MCF 10A (cell line): ENCODE data around the gene GOLGA5. TPM values are rescaled to one million over a fixed set of nuclear protein-coding genes. Genes with fewer than 3 reads are reported as not detected.
A peak's percentile ranks its signal among the peaks of the same experiment; 100 is the strongest.

Experiments
- BruUV-seq: library from RNA; stranded (reverse); fragments of 400-500 nt; replicated peaks from 2 replicates; lab custom pipeline; 2021; lab: Mats Ljungman, UMichigan
- CTCF ChIA-PET: fragments of 300-600 bp; sonication (Branson Sonifier 250); formaldehyde crosslinking; extraction: SDS; loops from one replicate; lab custom pipeline; 2021; ENCODE audit warnings: antibody characterized with exemption, inconsistent platforms; lab: Yijun Ruan, JAX
- POLR2A ChIA-PET: fragments of 300-600, 350-650 bp; sonication (Branson Sonifier 250); formaldehyde crosslinking; extraction: SDS; loops from one replicate; lab custom pipeline; 2020; ENCODE audit warnings: antibody characterized with exemption, inconsistent platforms; lab: Yijun Ruan, JAX
- DNase-seq: peaks from one replicate; pipeline ENCODE4 v3.0.0-alpha.2; 2018; ENCODE audit not compliant: unreplicated experiment
- H3K27ac Mint-ChIP-seq: one replicate; pipeline ENCODE4 v1.8.0; 2022; ENCODE audit warnings: mild to moderate bottlenecking, low read depth, mixed read lengths; ENCODE audit not compliant: unreplicated experiment
- H3K27me3 Mint-ChIP-seq: one replicate; pipeline ENCODE4 v1.8.0; 2022; ENCODE audit warnings: mixed read lengths; ENCODE audit not compliant: insufficient read depth, unreplicated experiment
- H3K36me3 Mint-ChIP-seq: one replicate; pipeline ENCODE4 v1.8.0; 2022; ENCODE audit warnings: mild to moderate bottlenecking, moderate library complexity, mixed read lengths; ENCODE audit not compliant: insufficient read depth, unreplicated experiment
- H3K4me1 Mint-ChIP-seq: one replicate; pipeline ENCODE4 v1.8.0; 2022; ENCODE audit warnings: mixed read lengths; ENCODE audit not compliant: insufficient read depth, unreplicated experiment
- H3K4me3 Mint-ChIP-seq: one replicate; pipeline ENCODE4 v1.8.0; 2022; ENCODE audit warnings: mild to moderate bottlenecking, moderate library complexity, mixed read lengths; ENCODE audit not compliant: unreplicated experiment
- H3K9me3 Mint-ChIP-seq: one replicate; pipeline ENCODE4 v1.8.0; 2022; ENCODE audit warnings: mixed read lengths; ENCODE audit not compliant: unreplicated experiment
- intact Hi-C: fragments of 100-400 bp; cut with micrococcal nuclease; formaldehyde crosslinking; loops from 2 replicates; pipeline ENCODE4 v1.14.1; 2022
- total RNA-seq: library from RNA; stranded (reverse); gene quantifications from 2 replicates; pipeline ENCODE4 v1.2.3, GENCODE V29; 2022
- TF ChIP-seq, protein P1 (sequence below): fragments of 200-600 bp; IDR thresholded peaks from one replicate; pipeline ENCODE4 v1.8.0; 2022; ENCODE audit warnings: antibody characterized with exemption, mild to moderate bottlenecking; ENCODE audit not compliant: unreplicated experiment

GOLGA5 gene
- total RNA-seq, 1 experiment from 2014 or later = 64.8 TPM

- no peak overlapping the region for H3K27ac Mint-ChIP-seq
- intact Hi-C loops = loop anchor here (2.0 to 5.0 kb wide), 7 partner anchors 47 to 337 kb away; no protein-coding TSS in a partner anchor
- H3K36me3 Mint-ChIP-seq = no peaks in the 10 kb centered on the region
- CTCF ChIA-PET = interaction anchor here (0.5 to 2.1 kb wide), 34 partner anchors 9 to 777 kb away, joined by 3 to 10 read pairs (median 4); no protein-coding TSS in a partner anchor
- H3K9me3 Mint-ChIP-seq = no peaks in the 10 kb centered on the region
- BruUV-seq = no TSS peak
- POLR2A ChIA-PET = interaction anchor here (0.8 to 1.4 kb wide), 4 partner anchors 47 to 165 kb away, joined by 3 to 7 read pairs (median 4); no protein-coding TSS in a partner anchor
- peaks cover 66% of the 10 kb centered on the region for H3K27me3 Mint-ChIP-seq
- peaks cover 6% of the 10 kb centered on the region for H3K4me1 Mint-ChIP-seq
- DNase-seq = peak; percentile 28
- H3K4me3 Mint-ChIP-seq = no peak overlapping the region
- TF ChIP-seq, protein P1, sequence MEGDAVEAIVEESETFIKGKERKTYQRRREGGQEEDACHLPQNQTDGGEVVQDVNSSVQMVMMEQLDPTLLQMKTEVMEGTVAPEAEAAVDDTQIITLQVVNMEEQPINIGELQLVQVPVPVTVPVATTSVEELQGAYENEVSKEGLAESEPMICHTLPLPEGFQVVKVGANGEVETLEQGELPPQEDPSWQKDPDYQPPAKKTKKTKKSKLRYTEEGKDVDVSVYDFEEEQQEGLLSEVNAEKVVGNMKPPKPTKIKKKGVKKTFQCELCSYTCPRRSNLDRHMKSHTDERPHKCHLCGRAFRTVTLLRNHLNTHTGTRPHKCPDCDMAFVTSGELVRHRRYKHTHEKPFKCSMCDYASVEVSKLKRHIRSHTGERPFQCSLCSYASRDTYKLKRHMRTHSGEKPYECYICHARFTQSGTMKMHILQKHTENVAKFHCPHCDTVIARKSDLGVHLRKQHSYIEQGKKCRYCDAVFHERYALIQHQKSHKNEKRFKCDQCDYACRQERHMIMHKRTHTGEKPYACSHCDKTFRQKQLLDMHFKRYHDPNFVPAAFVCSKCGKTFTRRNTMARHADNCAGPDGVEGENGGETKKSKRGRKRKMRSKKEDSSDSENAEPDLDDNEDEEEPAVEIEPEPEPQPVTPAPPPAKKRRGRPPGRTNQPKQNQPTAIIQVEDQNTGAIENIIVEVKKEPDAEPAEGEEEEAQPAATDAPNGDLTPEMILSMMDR = no peak
These were observed 86.2 kb downstream of the GOLGA5 start for GRCh38 chr14:92880351-92880750.

DNA sequence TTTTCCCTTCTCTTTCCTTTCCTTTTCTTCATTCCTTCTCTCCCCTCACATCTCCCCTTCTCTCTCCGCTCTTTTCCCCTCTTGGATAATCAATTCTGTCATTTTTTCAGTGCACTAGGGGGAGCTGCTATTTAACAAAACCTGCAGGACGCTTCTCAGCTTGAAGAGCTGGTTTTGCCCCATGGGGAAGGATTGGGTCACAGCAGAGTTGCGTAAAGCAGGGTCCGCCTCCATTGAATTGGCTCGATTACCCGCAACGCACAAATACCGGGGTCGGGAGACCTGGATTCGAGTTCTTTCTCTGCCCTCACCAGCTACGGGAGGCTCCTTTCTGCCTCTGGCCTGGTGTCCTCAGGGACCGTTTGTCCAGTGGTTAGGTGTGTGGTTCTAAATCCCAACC, 86.7 kb downstream of the GOLGA5 start:
- no peaks in the 10 kb centered on the region for H3K36me3 Mint-ChIP-seq
- no peak overlapping the region for H3K27ac Mint-ChIP-seq
- H3K27me3 Mint-ChIP-seq = peaks cover 66% of the 10 kb centered on the region
- no peaks in the 10 kb centered on the region for H3K9me3 Mint-ChIP-seq
- H3K4me3 Mint-ChIP-seq = no peak overlapping the region
- TF ChIP-seq, protein P1 = peak; percentile 59
- peaks cover 6% of the 10 kb centered on the region for H3K4me1 Mint-ChIP-seq
- ChIA-PET CTCF (interaction anchor here (0.5 to 2.1 kb wide), 38 partner anchors 9 to 778 kb away, joined by 3 to 10 read pairs (median 4); no protein-coding TSS in a partner anchor), POLR2A (interaction anchor here (0.7 to 1.4 kb wide), 6 partner anchors 47 to 581 kb away, joined by 3 to 7 read pairs (median 4); no protein-coding TSS in a partner anchor)
- intact Hi-C loops = loop anchor here (2.0 to 5.0 kb wide), 7 partner anchors 46 to 336 kb away; no protein-coding TSS in a partner anchor
- BruUV-seq = no TSS peak
- DNase-seq = peak; percentile 80

DNA sequence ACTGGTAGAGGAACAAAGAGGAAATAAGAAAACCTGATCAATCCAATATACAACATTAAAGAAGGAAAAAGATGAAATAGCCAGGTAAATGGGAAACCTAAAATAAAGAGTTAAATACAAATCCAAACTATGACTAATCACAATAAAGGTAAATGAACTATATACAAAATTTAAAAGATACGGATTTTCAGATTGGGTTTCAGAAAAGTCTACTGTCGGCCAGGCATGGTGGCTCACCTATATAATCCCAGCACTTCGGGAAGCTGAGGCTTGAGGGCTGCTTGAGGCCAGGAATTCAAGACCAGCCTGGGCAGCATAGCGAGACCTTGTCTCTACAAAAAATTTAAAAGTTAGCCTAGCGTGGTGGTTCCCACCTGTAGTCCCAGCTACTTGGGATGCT, 89.0 kb downstream of the GOLGA5 start:
- BruUV-seq = no TSS peak
- Mint-ChIP-seq H3K27me3 (peaks cover 65% of the 10 kb centered on the region), H3K4me3 (no peak overlapping the region), H3K9me3 (no peaks in the 10 kb centered on the region), H3K27ac (no peak overlapping the region), H3K36me3 (no peaks in the 10 kb centered on the region), H3K4me1 (peaks cover 6% of the 10 kb centered on the region)
- ChIA-PET POLR2A (no interaction called here), CTCF (interaction anchor here (0.6 kb wide), 4 partner anchors 10 to 259 kb away, joined by 3 to 4 read pairs (median 4); no protein-coding TSS in a partner anchor)
- DNase-seq = no peak
- TF ChIP-seq, protein P1 = no peak
- intact Hi-C loops = loop anchor here (5.0 kb wide), 4 partner anchors 44 to 334 kb away; no protein-coding TSS in a partner anchor

DNA sequence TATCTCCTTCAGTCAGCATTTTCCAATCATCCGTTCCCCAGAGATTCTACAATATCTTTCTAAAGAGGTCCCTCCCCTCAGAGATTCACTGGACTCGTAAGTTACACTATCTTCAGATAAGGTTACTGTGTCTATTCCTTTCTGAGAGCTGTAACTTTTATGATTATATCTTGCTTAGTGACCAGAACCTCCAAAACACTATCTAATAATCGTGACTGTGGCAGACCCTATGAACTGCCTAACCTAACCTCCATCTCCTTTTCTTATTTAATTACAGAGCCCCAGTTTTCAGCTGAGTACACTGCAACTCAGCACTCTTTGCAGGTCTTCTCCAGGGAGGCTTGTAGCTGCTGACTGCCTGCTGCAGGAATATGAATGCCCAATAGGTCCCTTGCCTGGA, 90.3 kb downstream of the GOLGA5 start:
- TF ChIP-seq, protein P1 = no peak
- Mint-ChIP-seq H3K36me3 (no peaks in the 10 kb centered on the region), H3K4me1 (peaks cover 6% of the 10 kb centered on the region), H3K9me3 (no peaks in the 10 kb centered on the region), H3K4me3 (no peak overlapping the region), H3K27ac (no peak overlapping the region), H3K27me3 (peaks cover 71% of the 10 kb centered on the region)
- DNase-seq = no peak
- intact Hi-C loops = loop anchor here (5.0 kb wide), 4 partner anchors 43 to 333 kb away; no protein-coding TSS in a partner anchor
- POLR2A ChIA-PET = interaction anchor here (0.6 kb wide), 1 partner anchor 595 kb away, joined by 3 read pairs; no protein-coding TSS in a partner anchor
- CTCF ChIA-PET = interaction anchor here (1.0 kb wide), 2 partner anchors 68 to 228 kb away, joined by 3 read pairs; no protein-coding TSS in a partner anchor
- no TSS peak for BruUV-seq
